GM12874 (cell line): ENCODE measurements around the gene ATAD5.
A peak's percentile ranks its signal among the peaks of the same experiment; 100 is the strongest.

Experiments used
- TF ChIP-seq, protein P1 (sequence below): IDR thresholded peaks from 2 replicates; pipeline ENCODE4 v1.5.1; 2011; ENCODE audit warnings: low read depth, mild to moderate bottlenecking, control low read depth, low read length, moderate library complexity; ENCODE audit not compliant: insufficient read depth

Gene ATAD5

DNA sequence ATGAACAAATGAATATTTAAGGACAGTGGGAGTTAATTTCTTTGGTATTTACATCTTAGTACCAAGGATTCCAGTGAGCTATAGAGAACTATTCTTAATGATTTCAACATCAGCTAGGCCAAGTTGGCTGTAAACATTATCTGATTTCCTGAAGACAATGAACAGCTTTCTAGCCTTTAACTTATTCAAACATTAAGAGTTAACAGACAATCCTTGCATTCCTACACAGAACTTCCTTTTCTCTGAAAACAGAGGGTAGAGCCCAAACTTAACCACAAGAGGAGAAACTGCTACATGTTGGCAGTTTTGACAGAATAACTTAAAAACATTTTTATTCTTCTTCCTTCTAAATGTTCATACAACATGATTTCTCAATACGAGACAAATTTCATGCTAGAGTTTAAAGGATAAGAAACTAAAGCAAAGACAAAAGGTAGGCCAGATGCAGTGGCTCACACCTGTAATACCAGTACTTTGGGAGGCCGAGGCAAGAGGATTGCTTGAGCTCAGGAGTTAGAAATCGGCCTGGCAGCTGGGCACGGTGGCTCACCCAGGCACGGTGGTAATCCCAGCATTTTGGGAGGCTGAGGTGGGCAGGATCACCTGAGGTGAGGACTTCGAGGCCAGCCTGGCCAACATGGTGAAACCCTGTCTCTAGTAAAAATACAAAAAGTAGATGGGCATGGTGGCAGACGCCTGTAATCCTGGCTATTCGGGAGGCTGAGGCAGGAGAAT is 11.6 kb upstream of the ATAD5 start:
- TF ChIP-seq, protein P1, sequence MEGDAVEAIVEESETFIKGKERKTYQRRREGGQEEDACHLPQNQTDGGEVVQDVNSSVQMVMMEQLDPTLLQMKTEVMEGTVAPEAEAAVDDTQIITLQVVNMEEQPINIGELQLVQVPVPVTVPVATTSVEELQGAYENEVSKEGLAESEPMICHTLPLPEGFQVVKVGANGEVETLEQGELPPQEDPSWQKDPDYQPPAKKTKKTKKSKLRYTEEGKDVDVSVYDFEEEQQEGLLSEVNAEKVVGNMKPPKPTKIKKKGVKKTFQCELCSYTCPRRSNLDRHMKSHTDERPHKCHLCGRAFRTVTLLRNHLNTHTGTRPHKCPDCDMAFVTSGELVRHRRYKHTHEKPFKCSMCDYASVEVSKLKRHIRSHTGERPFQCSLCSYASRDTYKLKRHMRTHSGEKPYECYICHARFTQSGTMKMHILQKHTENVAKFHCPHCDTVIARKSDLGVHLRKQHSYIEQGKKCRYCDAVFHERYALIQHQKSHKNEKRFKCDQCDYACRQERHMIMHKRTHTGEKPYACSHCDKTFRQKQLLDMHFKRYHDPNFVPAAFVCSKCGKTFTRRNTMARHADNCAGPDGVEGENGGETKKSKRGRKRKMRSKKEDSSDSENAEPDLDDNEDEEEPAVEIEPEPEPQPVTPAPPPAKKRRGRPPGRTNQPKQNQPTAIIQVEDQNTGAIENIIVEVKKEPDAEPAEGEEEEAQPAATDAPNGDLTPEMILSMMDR, result no peak

DNA sequence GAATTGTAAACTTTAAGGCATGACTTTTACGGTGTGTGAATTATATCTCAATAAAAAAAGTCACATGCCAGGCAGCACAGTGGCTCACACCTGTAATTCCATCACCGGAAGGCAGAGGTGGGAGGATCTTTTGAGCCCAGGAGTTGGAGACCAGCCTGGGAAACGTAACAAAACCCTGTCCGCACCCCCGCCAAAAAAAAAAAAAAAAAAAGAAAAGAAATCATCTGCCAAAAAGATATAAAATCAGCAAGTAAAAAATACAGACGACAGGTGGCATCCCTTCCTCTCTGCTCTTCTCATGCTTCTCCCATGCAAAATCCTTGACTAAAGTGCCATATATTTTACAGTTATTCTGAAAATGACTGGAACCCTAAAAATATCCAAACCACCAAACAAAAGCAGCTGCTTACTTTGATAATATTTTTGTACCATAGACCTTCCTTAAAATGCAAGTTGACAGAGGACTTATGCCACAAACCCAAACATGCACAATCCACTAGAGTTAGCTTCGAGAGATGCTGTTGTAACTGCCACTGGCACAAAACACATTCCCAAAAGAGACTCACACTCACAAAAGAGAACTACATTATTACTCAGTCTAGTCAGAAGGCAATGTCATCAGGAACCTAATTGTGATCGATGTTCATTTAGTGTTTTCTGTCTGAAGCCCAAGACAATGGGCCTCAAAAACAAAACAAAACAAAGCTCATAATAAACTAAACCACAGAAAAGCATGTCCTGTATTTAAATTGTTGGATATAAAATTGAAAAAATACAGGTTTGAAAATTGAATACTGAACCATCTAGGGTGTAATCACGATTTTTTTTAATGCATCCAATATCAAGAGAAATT is 9.7 kb upstream of the ATAD5 start:
- TF ChIP-seq, protein P1, result no peak

DNA sequence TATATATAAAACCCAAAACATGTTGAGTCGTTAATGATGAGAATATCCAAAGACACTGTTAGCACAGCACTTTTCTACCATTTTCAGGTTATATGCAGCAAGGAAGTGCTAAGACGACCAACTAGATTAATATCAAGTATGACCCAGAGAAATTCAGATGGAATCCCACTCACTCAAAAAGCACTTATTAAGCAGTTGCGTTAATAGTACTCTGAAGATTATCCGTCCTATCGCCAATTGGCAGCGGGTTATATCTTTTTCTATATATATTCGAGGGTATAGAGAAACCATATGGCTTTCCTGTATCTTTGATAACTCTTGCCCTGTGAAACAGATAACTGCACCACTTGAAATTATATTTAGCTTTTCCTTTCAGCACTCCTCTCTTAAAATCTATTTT is 8.3 kb upstream of the ATAD5 start:
- TF ChIP-seq, protein P1, result no peak

DNA sequence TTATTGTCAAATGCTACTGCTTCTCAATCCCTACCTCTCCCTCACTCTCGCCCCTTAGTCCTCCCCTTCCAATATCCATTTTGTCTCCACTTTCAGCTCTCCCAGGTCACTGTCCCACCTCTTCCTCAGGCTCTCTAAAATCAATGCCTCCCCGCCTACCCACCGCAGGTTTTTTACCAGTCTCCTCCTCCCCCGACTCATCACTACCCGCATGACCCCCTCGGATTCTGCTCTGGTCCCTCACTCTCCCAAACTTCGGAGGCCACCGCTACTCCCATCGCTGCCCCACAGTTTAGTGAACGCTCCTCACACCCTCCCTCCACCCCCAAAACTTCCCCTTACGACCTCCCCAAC is 7.8 kb upstream of the ATAD5 start:
- TF ChIP-seq, protein P1, result no peak

DNA sequence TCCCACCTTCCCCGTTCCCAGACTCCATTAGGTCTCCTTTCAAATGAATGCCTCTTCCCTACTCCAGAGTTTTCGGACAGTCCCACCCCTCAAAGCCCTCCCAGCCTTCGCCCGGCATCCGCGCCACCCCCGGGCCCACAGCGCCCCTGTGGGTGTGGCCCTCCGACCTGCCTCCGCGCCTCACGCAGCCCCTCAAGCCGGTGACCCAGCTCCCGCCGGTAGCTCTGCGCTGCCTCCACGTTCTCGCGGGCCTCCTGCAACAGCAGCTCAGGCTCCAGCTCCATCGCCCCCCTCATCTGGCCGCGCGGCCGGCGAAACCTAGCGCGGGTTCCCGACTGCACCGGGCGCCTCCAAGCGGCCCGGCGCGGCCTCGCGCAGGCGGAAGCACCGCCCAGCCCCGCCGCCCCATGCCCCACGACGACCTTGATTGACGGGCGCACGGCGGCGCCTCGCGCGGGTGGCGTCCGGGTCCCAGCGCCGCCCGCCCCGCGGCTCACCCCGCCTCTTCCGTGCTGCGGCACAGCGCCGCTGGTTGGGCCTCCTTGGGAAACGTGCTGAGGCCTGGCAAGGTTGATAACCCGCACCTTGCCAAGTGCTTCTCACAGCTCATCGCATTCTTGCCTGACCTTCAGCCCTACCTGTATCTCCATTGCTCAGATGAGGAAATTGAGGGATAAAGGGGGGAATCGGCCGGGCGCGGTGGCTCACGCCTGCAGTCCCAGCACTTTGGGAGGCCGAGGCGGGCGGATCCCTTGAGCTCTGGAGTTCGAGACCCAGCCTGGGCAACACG is 7.2 kb upstream of the ATAD5 start, which contains the start of gene CRLF3:
TSS of gene CRLF3 (minus strand) at position 337 of the 790 bp plus-strand sequence. CDS start at position 296, 41 bp downstream.
- TF ChIP-seq, protein P1, result peak; percentile 71

DNA sequence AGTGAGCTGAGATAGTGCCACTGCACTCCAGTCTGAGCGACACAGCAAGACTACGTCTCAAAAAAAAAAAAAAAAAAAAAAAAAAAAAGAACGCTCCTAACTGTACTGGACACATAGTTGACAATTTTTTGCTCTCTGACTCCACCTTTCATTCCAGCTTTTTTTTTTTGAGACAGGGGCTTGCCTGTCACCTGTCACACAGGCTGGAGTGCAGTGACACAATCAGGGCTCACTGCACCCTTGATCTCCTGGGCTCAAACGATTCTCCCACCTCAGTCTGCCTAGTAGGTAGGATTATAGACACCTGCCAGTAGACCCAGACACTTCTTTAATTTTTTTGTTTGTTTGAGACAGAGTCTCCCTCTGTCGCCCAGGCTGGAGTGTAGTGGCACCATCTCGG is 4.7 kb upstream of the ATAD5 start:
- TF ChIP-seq, protein P1, result no peak

DNA sequence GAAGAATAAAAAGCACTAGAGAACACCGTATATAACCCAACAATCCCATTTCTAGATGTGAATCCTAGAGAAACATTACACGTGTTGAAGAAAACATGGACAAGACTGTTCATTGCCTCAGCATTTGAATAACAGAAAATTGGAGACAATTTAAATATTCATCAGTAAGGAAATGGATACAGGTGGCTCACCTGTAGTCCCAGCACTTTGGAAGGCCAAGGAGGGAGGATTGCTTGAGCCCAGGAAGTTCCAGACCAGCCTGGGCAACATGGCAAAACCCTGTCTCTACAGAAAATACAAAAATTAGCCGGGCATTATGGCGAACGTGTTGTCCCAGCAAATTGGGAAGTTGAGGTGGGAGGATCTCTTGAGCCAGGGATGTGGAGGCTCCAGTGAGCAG is 2.7 kb upstream of the ATAD5 start:
- TF ChIP-seq, protein P1, result no peak
